ENCODE data around the gene FEM1A. TPM values are rescaled to one million over a fixed set of nuclear protein-coding genes. Genes with fewer than 3 reads are reported as not detected.
A peak's percentile ranks its signal among the peaks of the same experiment; 100 is the strongest.

Gene FEM1A
- total RNA-seq, 1 experiment from 2014 or later, result 20.0 TPM

DNA sequence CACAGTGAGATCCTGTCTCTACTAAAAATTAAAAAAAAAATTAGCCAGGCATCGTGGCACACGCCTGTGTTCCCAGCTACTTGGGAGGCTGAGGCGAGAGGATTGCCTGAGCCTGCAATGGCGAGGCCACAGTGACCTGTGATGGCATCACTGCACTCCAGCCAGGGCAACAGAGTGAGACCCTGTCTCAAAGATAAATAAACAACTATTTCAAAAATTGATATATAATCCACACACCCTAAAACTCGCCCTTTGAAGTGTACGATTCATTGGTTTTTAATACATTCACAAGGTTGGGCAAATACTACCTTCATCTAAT is 52.1 kb downstream of the FEM1A start:
- Histone ChIP-seq H3K23ac (ENCODE audit: insufficient read length, low read depth, low read length) (no peak overlapping the region), H4K5ac (ENCODE audit: insufficient read length, low read depth, low read length) (no peak overlapping the region), H2BK5ac (ENCODE audit: insufficient read length, low read length) (no peak overlapping the region), H3K56ac (ENCODE audit: insufficient read length, low read depth, low read length) (no peak overlapping the region), H3K4me2 (ENCODE audit: insufficient read depth, insufficient read length, low read length) (no peak overlapping the region), H3K23me2 (ENCODE audit: insufficient read length, low read depth, low read length, poor library complexity, severe bottlenecking) (no peaks in the 10 kb centered on the region), H2BK12ac (ENCODE audit: insufficient read length, low read depth, low read length) (no peak overlapping the region), H3K14ac (ENCODE audit: insufficient read depth, low read length) (no peak overlapping the region), H4K20me1 (ENCODE audit: control insufficient read depth, insufficient read depth, insufficient read length) (no peaks in the 10 kb centered on the region), H2AFZ (ENCODE audit: low read length) (no peak overlapping the region), H2BK15ac (ENCODE audit: low read depth, low read length) (no peak overlapping the region), H4K91ac (ENCODE audit: insufficient read length, low read depth, low read length) (no peak overlapping the region), H3K27ac (ENCODE audit: insufficient read length, low read depth, low read length) (no peak overlapping the region), H3T11ph (ENCODE audit: low read length) (no peak overlapping the region), H3K18ac (ENCODE audit: insufficient read length, low read depth, low read length) (no peak overlapping the region), H3K79me1 (ENCODE audit: insufficient read depth, low read depth, low read length, poor library complexity, severe bottlenecking) (no peaks in the 10 kb centered on the region), H2AK5ac (ENCODE audit: insufficient read length, low read length) (no peak overlapping the region), H3K4me1 (ENCODE audit: insufficient read depth, low read length) (no peaks in the 10 kb centered on the region), H3K27me3 (ENCODE audit: insufficient read depth, low read length) (no peaks in the 10 kb centered on the region), H4K8ac (replicated peaks; ENCODE audit: insufficient read length, low read depth, low read length) (no peak overlapping the region), H3K4ac (ENCODE audit: low read depth, low read length) (no peak overlapping the region), H3K79me2 (ENCODE audit: insufficient read depth, low read length) (no peaks in the 10 kb centered on the region), H2BK20ac (ENCODE audit: low read depth, low read length, poor library complexity, severe bottlenecking) (no peak overlapping the region), H2BK120ac (ENCODE audit: low read depth, low read length, poor library complexity, severe bottlenecking) (no peak overlapping the region), H3K9ac (ENCODE audit: extremely low read depth, insufficient read length, low read length) (no peak overlapping the region), H3K9me3 (ENCODE audit: control insufficient read depth, low read depth, low read length) (no peaks in the 10 kb centered on the region)
- H3K36me3 Mint-ChIP-seq (ENCODE audit: insufficient read depth in 1 of 3, low read depth in 3 of 3), result peaks cover 38 to 84% (median 80%) of the 10 kb centered on the region in 3 experiments
- no peak for TF ChIP-seq CTCF (conservative IDR thresholded peaks at IDR 0.05)
- peak overlapping the region in 1 of 3 experiments; percentile 64; a peak in 1 of 7 replicates for H3K27ac Mint-ChIP-seq
- no peak for DNase-seq
- H3K27me3 Mint-ChIP-seq (ENCODE audit: low read depth), result no peaks in the 10 kb centered on the region
- H3K4me3 Mint-ChIP-seq, result no peak overlapping the region
- no peaks in the 10 kb centered on the region for H3K9me3 Mint-ChIP-seq
- no peaks in the 10 kb centered on the region for H3K4me1 Mint-ChIP-seq
- WGBS (ENCODE audit: extremely low coverage, insufficient read length, low lambda C conversion rate), result no CpG with 5 or more reads among the region's 6 CpGs
